Measurements from ENCODE around the gene ALK. TPM values are rescaled to one million over a fixed set of nuclear protein-coding genes. Genes with fewer than 3 reads are reported as not detected.

ALK gene
- total RNA-seq, 2 experiments from 2014 or later = not detected

DNA sequence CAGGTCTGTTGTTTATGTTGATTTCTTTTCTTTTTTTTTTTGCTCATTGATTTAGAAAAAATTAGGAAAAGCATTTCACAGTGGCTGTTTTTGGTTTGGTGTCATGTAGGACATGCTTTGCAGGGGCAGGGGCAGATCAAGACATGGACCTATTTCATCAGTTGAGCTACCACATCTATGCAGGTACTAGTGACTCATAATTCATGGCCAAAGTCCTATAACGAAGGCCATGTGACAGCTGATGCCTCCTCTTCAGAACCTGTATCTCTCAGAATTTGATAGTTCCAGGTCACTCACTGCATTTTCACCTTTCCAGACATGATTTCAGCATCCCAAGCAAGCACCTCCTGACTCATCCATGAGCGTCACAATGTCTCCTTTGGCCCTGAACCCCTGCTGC, 195.8 kb downstream of the ALK start:
- CTCF ChIA-PET = no interaction called here
- H3K4me1 Mint-ChIP-seq (ENCODE audit: low read depth) = no peaks in the 10 kb centered on the region
- no peak for ATAC-seq
- TF ChIP-seq, protein P1, sequence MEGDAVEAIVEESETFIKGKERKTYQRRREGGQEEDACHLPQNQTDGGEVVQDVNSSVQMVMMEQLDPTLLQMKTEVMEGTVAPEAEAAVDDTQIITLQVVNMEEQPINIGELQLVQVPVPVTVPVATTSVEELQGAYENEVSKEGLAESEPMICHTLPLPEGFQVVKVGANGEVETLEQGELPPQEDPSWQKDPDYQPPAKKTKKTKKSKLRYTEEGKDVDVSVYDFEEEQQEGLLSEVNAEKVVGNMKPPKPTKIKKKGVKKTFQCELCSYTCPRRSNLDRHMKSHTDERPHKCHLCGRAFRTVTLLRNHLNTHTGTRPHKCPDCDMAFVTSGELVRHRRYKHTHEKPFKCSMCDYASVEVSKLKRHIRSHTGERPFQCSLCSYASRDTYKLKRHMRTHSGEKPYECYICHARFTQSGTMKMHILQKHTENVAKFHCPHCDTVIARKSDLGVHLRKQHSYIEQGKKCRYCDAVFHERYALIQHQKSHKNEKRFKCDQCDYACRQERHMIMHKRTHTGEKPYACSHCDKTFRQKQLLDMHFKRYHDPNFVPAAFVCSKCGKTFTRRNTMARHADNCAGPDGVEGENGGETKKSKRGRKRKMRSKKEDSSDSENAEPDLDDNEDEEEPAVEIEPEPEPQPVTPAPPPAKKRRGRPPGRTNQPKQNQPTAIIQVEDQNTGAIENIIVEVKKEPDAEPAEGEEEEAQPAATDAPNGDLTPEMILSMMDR (IDR thresholded peaks at IDR 0.05) = no peak
- no peak overlapping the region for H3K4me3 Mint-ChIP-seq
- intact Hi-C loops (cut with micrococcal nuclease) = no loop called here
- POLR2A ChIA-PET = no interaction called here
- H3K9me3 Mint-ChIP-seq = no peaks in the 10 kb centered on the region
- DNase-seq = no peak
- no peak overlapping the region for H3K27ac Mint-ChIP-seq
- H3K36me3 Mint-ChIP-seq (ENCODE audit: low read depth) = no peaks in the 10 kb centered on the region
- H3K27me3 Mint-ChIP-seq = peaks cover 8% of the 10 kb centered on the region

DNA sequence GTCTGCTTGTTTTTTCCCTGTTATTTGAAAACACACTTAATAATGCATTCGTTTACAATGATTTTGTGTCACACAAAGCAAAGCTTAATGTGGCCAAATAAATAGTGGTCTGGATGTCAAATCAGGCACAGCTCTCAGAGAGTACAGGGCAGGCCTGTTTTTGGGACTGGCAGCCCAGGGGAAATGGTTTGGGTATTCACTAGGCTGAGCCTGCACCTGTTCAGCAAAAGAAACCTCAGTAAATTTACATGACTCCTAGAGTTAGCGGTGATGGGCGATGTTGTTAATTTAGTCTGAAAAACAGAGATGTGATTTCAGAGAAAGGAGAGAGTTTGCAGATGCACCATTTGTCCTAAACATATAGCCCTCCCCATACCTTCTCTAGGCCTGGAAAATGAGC, 197.1 kb downstream of the ALK start:
- intact Hi-C loops (cut with micrococcal nuclease) = no loop called here
- POLR2A ChIA-PET = no interaction called here
- Mint-ChIP-seq H3K4me1 (ENCODE audit: low read depth) (no peaks in the 10 kb centered on the region), H3K9me3 (no peaks in the 10 kb centered on the region), H3K27me3 (peaks cover 6% of the 10 kb centered on the region), H3K4me3 (no peak overlapping the region), H3K27ac (no peak overlapping the region), H3K36me3 (ENCODE audit: low read depth) (no peaks in the 10 kb centered on the region)
- CTCF ChIA-PET = interaction anchor here (1.0 kb wide), 1 partner anchor 199 kb away, joined by 3 read pairs; no protein-coding TSS in a partner anchor
- ATAC-seq (no peak), DNase-seq (no peak)
- TF ChIP-seq, protein P1 (IDR thresholded peaks at IDR 0.05) = no peak

DNA sequence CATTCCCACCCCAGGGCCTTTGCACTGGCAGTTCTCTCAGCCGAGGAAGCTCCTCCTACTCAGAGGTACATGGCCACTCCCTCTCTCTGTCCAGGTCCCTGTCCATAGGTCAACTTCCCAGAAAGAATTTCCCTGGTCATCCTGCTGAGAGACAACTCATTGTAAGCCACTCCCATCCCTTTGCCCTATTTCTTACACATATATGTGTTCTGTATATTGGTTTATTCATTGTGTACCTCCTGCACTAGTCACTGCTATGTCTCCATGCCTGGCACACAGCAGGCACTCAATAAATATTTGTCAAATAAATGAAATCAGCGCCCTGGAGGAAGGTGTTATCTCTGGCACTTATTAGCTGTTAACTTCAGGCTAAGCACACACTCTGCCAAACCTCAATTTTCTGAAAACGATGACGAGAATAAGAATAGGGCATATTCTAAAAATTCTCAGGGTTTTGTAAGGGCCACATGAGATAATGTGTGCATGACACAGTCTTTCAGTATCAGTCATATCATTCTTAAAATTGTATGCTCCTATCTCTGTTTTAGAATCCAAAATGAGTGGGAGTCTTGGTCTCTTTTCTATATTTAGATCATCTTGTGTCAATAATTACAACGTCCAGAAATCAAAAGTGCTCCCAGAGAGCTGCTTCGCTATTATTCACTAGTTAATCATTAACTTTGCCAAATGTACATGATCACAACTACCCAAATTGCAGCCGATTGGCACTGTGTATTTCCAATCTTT, 198.0 kb downstream of the ALK start:
- Mint-ChIP-seq H3K27ac (no peak overlapping the region), H3K4me3 (no peak overlapping the region), H3K36me3 (ENCODE audit: low read depth) (no peaks in the 10 kb centered on the region), H3K9me3 (no peaks in the 10 kb centered on the region), H3K27me3 (peaks cover 5% of the 10 kb centered on the region), H3K4me1 (ENCODE audit: low read depth) (no peaks in the 10 kb centered on the region)
- TF ChIP-seq, protein P1 (IDR thresholded peaks at IDR 0.05) = no peak
- intact Hi-C loops (cut with micrococcal nuclease) = no loop called here
- ATAC-seq (no peak), DNase-seq (no peak)
- CTCF ChIA-PET = interaction anchor here (1.0 kb wide), 1 partner anchor 200 kb away, joined by 3 read pairs; no protein-coding TSS in a partner anchor
- POLR2A ChIA-PET = no interaction called here

DNA sequence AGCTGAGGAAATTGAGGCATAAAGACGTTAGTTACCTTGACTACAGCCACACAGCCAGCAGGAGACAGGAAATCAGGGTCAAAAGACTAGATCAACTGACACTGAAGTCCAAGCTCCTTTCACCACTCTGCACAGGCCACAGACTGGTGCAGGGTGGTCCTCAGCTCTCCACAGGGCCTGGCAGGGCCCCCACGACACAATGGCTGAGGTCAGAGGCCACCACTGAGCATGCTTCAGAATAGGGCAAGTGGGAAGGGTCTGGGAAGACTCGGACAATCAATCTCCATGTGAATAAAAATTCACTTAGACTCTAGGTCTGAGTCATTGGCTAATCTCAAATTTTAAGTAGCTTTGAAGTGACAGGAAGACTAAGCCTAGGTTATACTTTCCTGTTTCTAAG, 201.7 kb downstream of the ALK start:
- Mint-ChIP-seq H3K4me3 (no peak overlapping the region), H3K27ac (no peak overlapping the region), H3K36me3 (ENCODE audit: low read depth) (no peaks in the 10 kb centered on the region), H3K27me3 (peaks cover 3% of the 10 kb centered on the region), H3K9me3 (no peaks in the 10 kb centered on the region), H3K4me1 (ENCODE audit: low read depth) (no peaks in the 10 kb centered on the region)
- TF ChIP-seq, protein P1 (IDR thresholded peaks at IDR 0.05) = no peak
- ChIA-PET CTCF (interaction anchor here (0.6 kb wide), 1 partner anchor 53 kb away, joined by 3 read pairs; no protein-coding TSS in a partner anchor), POLR2A (no interaction called here)
- intact Hi-C loops (cut with micrococcal nuclease) = no loop called here
- ATAC-seq = no peak
- no peak for DNase-seq

DNA sequence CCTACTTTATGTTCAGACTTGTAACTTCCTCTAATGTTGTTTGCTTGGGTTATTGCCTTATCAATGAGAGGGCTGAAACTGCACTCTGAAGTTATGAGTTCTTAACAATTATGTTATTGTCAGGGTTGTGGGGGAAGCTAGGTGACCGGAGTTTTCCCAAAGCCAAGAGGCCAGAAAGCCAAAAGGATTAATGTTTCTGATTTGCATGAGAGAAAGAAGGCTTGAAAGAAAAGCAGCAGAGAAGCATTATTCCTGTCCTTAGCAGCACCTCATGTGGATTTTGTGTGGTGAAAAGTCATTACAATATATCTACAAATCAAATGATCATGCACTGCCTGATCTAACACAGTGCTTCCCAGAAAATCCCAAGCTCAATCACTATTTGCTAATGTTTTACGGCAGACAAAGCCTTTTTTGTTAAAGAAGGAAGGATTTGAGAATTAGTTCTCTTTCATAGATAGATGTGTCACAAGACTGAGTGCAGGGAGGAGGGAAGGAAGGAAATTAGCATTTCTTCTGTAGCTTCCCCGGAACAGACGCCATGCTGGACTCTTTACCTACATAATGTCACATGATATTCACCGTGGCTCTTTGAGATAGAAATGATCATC, 203.2 kb downstream of the ALK start:
- TF ChIP-seq, protein P1 (IDR thresholded peaks at IDR 0.05) = no peak
- no peaks in the 10 kb centered on the region for H3K9me3 Mint-ChIP-seq
- no peak for DNase-seq
- ChIA-PET POLR2A (no interaction called here), CTCF (no interaction called here)
- no peak overlapping the region for H3K4me3 Mint-ChIP-seq
- H3K4me1 Mint-ChIP-seq (ENCODE audit: low read depth) = no peaks in the 10 kb centered on the region
- intact Hi-C loops (cut with micrococcal nuclease) = no loop called here
- H3K27me3 Mint-ChIP-seq = peaks cover 3% of the 10 kb centered on the region
- H3K36me3 Mint-ChIP-seq (ENCODE audit: low read depth) = no peaks in the 10 kb centered on the region
- H3K27ac Mint-ChIP-seq = no peak overlapping the region
- no peak for ATAC-seq
